ENCODE measurements around the gene FITM2. TPM values are rescaled to one million over a fixed set of nuclear protein-coding genes. Genes with fewer than 3 reads are reported as not detected.

FITM2 gene
- total RNA-seq, 2 donors from 2014 or later = 7.0 to 17.1 TPM

DNA sequence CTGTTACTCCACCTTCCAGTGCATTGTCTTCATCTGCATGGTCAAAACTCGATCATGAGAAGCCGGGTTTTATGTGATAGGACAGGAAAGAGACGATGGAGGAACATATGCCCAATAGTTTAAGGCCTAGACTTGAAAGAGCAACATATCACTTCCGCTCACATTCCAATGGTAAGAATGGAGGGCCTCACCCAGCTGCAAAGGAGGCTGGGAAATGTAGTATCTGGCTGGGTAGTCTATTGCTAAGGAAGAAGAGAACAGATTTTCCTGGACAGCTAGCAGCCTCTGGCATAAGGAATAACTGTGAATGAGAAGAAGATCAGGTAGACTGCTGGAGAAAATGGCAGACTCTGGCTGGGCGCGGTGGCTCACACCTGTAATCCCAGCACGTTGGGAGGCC lies 19.2 kb downstream of the FITM2 start:
- TF ChIP-seq, protein P1, sequence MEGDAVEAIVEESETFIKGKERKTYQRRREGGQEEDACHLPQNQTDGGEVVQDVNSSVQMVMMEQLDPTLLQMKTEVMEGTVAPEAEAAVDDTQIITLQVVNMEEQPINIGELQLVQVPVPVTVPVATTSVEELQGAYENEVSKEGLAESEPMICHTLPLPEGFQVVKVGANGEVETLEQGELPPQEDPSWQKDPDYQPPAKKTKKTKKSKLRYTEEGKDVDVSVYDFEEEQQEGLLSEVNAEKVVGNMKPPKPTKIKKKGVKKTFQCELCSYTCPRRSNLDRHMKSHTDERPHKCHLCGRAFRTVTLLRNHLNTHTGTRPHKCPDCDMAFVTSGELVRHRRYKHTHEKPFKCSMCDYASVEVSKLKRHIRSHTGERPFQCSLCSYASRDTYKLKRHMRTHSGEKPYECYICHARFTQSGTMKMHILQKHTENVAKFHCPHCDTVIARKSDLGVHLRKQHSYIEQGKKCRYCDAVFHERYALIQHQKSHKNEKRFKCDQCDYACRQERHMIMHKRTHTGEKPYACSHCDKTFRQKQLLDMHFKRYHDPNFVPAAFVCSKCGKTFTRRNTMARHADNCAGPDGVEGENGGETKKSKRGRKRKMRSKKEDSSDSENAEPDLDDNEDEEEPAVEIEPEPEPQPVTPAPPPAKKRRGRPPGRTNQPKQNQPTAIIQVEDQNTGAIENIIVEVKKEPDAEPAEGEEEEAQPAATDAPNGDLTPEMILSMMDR (IDR thresholded peaks at IDR 0.05) = no peak
- no peak for TF ChIP-seq POLR2A (IDR thresholded peaks at IDR 0.05)
- H3K4me3 ChIP-seq = no peak overlapping the region
- no peaks in the 10 kb centered on the region for H3K27me3 ChIP-seq
- no peaks in the 10 kb centered on the region for H3K36me3 ChIP-seq (replicated peaks in 1 of 2; ENCODE audit: insufficient read depth in 1 of 2, low read depth in 2 of 2)
- ATAC-seq (no peak), DNase-seq (no peak)
- H3K27ac ChIP-seq = no peak overlapping the region
- intact Hi-C loops (cut with DNase I) = no loop called here
- WGBS, 2 donors = 92 to 96% methylated on average over 7 of the region's 7 CpGs
- no peaks in the 10 kb centered on the region for H3K9me3 ChIP-seq
- H3K4me1 ChIP-seq = peaks cover 9% of the 10 kb centered on the region

DNA sequence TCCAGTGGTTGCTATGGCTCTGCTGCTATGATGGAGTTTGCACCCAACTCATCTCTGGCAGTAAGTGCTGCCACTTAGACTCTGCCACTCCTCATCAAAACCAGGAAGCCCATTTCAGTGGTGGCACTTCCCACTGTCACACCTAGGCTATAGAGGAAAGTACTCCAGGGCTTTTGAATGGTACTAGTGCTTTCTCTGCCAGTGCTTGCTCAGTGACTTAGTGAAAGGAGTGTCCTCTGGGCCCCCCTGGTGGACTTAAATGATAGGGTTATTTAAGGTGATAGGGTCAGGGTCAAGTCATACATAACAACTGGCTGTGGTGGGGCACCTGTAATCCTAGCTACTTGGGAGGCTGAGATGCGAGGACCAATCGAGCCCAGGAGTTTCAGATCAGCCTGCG lies 22.8 kb downstream of the FITM2 start:
- H3K27ac ChIP-seq = no peak overlapping the region
- 91 to 97% methylated on average over 3 of the region's 3 CpGs for WGBS, 2 donors
- H3K4me1 ChIP-seq = peaks cover 9% of the 10 kb centered on the region
- H3K27me3 ChIP-seq = no peaks in the 10 kb centered on the region
- no peaks in the 10 kb centered on the region for H3K36me3 ChIP-seq (replicated peaks in 1 of 2; ENCODE audit: insufficient read depth in 1 of 2, low read depth in 2 of 2)
- no peaks in the 10 kb centered on the region for H3K9me3 ChIP-seq
- TF ChIP-seq, protein P1 (IDR thresholded peaks at IDR 0.05) = no peak
- TF ChIP-seq POLR2A (IDR thresholded peaks at IDR 0.05) = no peak
- ATAC-seq = no peak
- H3K4me3 ChIP-seq = no peak overlapping the region
- intact Hi-C loops (cut with DNase I) = no loop called here
- DNase-seq = no peak

DNA sequence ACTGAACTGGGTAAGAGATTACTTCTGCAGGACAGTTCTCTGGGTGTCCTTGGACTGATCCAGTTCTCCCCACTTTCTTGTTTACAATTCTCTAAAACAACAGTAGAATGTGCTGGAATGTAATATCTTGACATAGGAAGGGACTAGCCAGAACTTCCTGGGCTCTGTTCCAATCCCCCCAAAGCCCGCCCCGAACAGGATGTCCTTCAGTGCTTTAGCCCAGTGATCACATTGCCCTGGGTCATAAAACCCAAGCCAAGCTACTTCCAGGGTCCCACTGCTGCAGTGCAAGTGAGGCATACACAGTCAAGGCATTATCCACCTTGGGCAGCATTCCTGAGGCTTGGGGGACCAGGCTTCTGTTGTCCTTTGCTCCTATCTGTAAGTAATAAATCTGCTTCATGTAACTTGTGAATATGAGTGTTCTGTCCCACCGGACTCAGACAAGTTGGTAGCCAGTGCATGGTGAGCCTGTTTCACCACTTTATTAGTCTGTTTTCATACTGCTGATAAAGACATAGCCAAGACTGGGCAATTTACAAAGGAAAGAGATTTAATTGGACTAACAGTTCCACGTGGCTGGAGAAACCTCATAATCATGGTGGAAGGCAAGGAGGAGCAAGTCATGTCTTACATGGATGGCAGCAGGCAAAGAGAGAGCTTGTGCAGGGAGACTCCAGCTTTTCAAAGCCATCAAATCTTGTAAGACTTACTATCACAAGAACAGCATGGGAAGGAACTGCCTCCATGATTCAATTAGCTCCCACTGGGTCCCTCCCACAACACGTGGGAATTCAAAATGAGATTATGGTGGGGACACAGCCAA lies 23.5 kb downstream of the FITM2 start:
- ATAC-seq (peak; percentile 69), DNase-seq (peak; percentile 25 to 40 (median 36))
- Histone ChIP-seq H3K9me3 (no peaks in the 10 kb centered on the region), H3K36me3 (replicated peaks in 1 of 2; ENCODE audit: insufficient read depth in 1 of 2, low read depth in 2 of 2) (no peaks in the 10 kb centered on the region), H3K4me3 (no peak overlapping the region), H3K27ac (peak overlapping the region in 1 of 4 donors; percentile 21), H3K27me3 (no peaks in the 10 kb centered on the region), H3K4me1 (peaks cover 9% of the 10 kb centered on the region)
- intact Hi-C loops (cut with DNase I) = no loop called here
- 64 to 67% methylated on average over 5 of the region's 5 CpGs for WGBS, 2 donors
- TF ChIP-seq POLR2A (IDR thresholded peaks at IDR 0.05) = no peak
- TF ChIP-seq, protein P1 (IDR thresholded peaks at IDR 0.05) = no peak

DNA sequence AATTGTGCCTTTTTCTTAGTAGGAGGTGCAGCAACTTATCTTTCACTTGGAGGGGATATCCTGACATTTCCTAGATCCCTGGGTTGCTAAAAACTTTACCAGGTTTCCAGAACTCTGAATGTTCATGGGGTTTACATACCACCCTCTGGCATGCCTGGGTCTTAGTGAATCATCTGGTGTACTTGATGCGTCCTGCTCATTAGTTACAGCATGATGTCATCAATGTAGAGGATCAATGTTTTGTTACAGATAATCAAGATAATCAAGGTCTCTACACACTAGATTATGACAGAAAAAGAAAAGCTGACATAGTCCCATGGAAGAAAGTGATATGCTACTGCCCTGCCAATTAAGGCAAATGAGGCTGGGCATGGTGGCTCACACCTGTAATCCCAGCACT lies 27.0 kb downstream of the FITM2 start:
- Histone ChIP-seq H3K27me3 (no peaks in the 10 kb centered on the region), H3K36me3 (replicated peaks in 1 of 2; ENCODE audit: insufficient read depth in 1 of 2, low read depth in 2 of 2) (no peaks in the 10 kb centered on the region), H3K27ac (no peak overlapping the region), H3K4me1 (peaks cover 9% of the 10 kb centered on the region), H3K4me3 (no peak overlapping the region), H3K9me3 (no peaks in the 10 kb centered on the region)
- TF ChIP-seq, protein P1 (IDR thresholded peaks at IDR 0.05) = no peak
- TF ChIP-seq POLR2A (IDR thresholded peaks at IDR 0.05) = no peak
- intact Hi-C loops (cut with DNase I) = no loop called here
- WGBS, 2 donors = 86 to 90% methylated on average over 1 of the region's 1 CpG
- DNase-seq (no peak), ATAC-seq (no peak)

DNA sequence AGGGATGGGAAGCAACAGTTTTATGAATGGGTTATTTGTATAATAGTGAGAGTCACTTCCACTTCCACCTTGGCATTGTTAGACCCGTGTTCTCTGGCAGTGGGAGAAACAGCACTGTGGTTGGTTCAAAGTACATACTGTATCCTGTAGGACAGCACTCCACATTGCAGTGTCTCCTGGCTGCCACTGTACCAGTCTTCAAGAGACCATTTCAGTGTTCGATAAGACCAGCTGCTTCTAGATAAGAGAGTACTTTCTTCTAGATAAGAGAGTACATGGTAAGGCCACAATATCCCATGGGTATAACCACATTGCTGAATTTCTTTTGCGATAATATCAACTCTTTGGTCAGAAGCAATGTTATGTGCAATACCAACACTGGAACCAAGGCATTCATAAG lies 28.8 kb downstream of the FITM2 start:
- H3K36me3 ChIP-seq (replicated peaks in 1 of 2; ENCODE audit: insufficient read depth in 1 of 2, low read depth in 2 of 2) = no peaks in the 10 kb centered on the region
- TF ChIP-seq, protein P1 (IDR thresholded peaks at IDR 0.05) = no peak
- no peak for TF ChIP-seq POLR2A (IDR thresholded peaks at IDR 0.05)
- no peaks in the 10 kb centered on the region for H3K9me3 ChIP-seq
- DNase-seq (no peak), ATAC-seq (no peak)
- H3K27me3 ChIP-seq = no peaks in the 10 kb centered on the region
- no peak overlapping the region for H3K4me3 ChIP-seq
- H3K27ac ChIP-seq = no peak overlapping the region
- intact Hi-C loops (cut with DNase I) = no loop called here
- 52 to 63% methylated on average over 3 of the region's 3 CpGs for WGBS, 2 donors
- H3K4me1 ChIP-seq = peaks cover 4% of the 10 kb centered on the region
